Peyer's patch (tissue), 4 donors: ENCODE data around the gene TMEM63B.

ENCODE experiments used
- POLR2A ChIP-seq, 2 donors: fragments of 450-650 bp; IDR thresholded peaks; one replicate each; pipeline ENCODE4 v1.5.1; 2017; ENCODE audit warnings: antibody characterized with exemption in 2 of 2, mild to moderate bottlenecking in 2 of 2, moderate library complexity in 2 of 2
- TF ChIP-seq, protein P1 (sequence below), 6 experiments: fragments of 450-650 bp in 4 of 6; fragments of 200-600 bp in 2 of 6; sonication (generic) in 1 of 6; IDR thresholded peaks; one replicate each; pipeline ENCODE4 v1.5.1; 2017 to 2019; ENCODE audit warnings: antibody characterized with exemption in 6 of 6, mild to moderate bottlenecking in 3 of 6, moderate library complexity in 1 of 6

DNA sequence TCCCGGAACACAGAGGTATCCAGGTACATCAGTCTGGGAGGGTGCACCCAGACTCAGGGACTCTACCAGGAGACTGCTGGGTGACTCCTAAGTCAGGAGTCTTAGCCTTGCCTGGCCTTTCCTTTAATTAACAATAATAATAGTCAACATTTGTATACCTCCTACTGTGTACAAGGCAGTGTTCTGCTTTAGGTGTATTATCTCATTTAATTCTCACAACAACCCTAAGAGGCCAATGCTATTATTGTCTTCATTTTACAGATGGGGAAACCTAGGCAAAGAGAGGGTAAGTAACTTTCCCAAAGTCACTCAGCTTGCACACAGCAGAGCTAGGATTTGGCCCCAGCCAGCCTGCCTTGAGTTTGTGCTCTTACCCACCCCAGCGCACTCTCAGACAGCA, 39.7 kb upstream of the TMEM63B start:
- TF ChIP-seq, protein P1, sequence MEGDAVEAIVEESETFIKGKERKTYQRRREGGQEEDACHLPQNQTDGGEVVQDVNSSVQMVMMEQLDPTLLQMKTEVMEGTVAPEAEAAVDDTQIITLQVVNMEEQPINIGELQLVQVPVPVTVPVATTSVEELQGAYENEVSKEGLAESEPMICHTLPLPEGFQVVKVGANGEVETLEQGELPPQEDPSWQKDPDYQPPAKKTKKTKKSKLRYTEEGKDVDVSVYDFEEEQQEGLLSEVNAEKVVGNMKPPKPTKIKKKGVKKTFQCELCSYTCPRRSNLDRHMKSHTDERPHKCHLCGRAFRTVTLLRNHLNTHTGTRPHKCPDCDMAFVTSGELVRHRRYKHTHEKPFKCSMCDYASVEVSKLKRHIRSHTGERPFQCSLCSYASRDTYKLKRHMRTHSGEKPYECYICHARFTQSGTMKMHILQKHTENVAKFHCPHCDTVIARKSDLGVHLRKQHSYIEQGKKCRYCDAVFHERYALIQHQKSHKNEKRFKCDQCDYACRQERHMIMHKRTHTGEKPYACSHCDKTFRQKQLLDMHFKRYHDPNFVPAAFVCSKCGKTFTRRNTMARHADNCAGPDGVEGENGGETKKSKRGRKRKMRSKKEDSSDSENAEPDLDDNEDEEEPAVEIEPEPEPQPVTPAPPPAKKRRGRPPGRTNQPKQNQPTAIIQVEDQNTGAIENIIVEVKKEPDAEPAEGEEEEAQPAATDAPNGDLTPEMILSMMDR (IDR thresholded peaks at IDR 0.05) = no peak
- TF ChIP-seq POLR2A (IDR thresholded peaks at IDR 0.05) = no peak
